Lower lobe of right lung (tissue), 2 donors: ENCODE results near the gene CEP104. TPM values are rescaled to one million over a fixed set of nuclear protein-coding genes. Genes with fewer than 3 reads are reported as not detected.

Source experiments
- ATAC-seq, 2 donors: fragments of 200-7000 bp; cut with Tn5 transposase; one replicate each; pipeline ENCODE4 v1.9.1; 2020 to 2022; ENCODE audit warnings: mild to moderate bottlenecking in 2 of 2, moderate library complexity in 2 of 2
- DNase-seq: peaks from one replicate; pipeline ENCODE4 v3.0.0-alpha.2; 2020
- H3K27ac ChIP-seq: fragments of 200-600 bp; one replicate; pipeline ENCODE4 v1.8.0; 2022
- H3K27me3 ChIP-seq: fragments of 200-600 bp; one replicate; pipeline ENCODE4 v1.8.0; 2022; ENCODE audit warnings: low read depth
- H3K36me3 ChIP-seq: fragments of 200-600 bp; one replicate; pipeline ENCODE4 v1.8.0; 2022; ENCODE audit warnings: mild to moderate bottlenecking
- H3K4me1 ChIP-seq: fragments of 200-600 bp; one replicate; pipeline ENCODE4 v1.8.0; 2022
- H3K4me3 ChIP-seq: fragments of 200-600 bp; one replicate; pipeline ENCODE4 v1.8.0; 2022; ENCODE audit warnings: mild to moderate bottlenecking
- H3K9me3 ChIP-seq: fragments of 200-600 bp; one replicate; pipeline ENCODE4 v1.8.0; 2022
- intact Hi-C: fragments of 100-400 bp; cut with DNase I; formaldehyde crosslinking; loops from one replicate; pipeline ENCODE4 v1.11.0; 2022
- total RNA-seq: library from RNA; stranded (reverse); fragmentation: NEBNext Ultra II Directional; extraction: Animal tissue kit (Norgen Biotek cat#: 25700); gene quantifications from one replicate; pipeline ENCODE4 v1.2.1, GENCODE V29; 2021
- TF ChIP-seq, protein P1 (sequence below): fragments of 200-600 bp; IDR thresholded peaks from one replicate; pipeline ENCODE4 v1.8.0; 2022; ENCODE audit warnings: antibody characterized with exemption, mild to moderate bottlenecking
- donor health status: DM: no; HTN: yes; CAD: no; lungs with severe emphysema.

CEP104 gene
- total RNA-seq, 1 donor from 2014 or later = 53.9 TPM

DNA sequence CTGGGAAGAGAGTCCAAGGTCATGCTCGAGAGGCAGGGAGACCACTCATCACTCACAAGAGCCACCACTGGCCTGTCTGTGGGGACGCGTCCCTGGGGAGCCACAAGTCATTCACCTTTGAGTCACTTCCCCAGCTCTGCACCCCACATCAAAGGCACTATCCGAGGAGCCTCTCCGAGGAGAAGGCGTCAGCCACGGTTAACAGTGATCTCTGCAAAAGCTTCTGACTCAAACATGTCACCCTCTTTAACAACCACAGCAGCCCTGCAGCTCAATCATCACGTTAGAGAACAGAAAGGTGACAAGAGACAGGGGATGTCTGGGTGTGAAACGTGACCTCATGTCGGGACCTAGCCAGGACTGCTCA, 69.7 kb downstream of the CEP104 start:
- Histone ChIP-seq H3K4me1 (no peaks in the 10 kb centered on the region), H3K36me3 (peaks cover 83% of the 10 kb centered on the region), H3K4me3 (no peak overlapping the region), H3K9me3 (no peaks in the 10 kb centered on the region), H3K27ac (no peak overlapping the region), H3K27me3 (no peaks in the 10 kb centered on the region)
- ATAC-seq (no peak), DNase-seq (no peak)
- intact Hi-C loops = no loop called here
- TF ChIP-seq, protein P1, sequence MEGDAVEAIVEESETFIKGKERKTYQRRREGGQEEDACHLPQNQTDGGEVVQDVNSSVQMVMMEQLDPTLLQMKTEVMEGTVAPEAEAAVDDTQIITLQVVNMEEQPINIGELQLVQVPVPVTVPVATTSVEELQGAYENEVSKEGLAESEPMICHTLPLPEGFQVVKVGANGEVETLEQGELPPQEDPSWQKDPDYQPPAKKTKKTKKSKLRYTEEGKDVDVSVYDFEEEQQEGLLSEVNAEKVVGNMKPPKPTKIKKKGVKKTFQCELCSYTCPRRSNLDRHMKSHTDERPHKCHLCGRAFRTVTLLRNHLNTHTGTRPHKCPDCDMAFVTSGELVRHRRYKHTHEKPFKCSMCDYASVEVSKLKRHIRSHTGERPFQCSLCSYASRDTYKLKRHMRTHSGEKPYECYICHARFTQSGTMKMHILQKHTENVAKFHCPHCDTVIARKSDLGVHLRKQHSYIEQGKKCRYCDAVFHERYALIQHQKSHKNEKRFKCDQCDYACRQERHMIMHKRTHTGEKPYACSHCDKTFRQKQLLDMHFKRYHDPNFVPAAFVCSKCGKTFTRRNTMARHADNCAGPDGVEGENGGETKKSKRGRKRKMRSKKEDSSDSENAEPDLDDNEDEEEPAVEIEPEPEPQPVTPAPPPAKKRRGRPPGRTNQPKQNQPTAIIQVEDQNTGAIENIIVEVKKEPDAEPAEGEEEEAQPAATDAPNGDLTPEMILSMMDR = no peak

DNA sequence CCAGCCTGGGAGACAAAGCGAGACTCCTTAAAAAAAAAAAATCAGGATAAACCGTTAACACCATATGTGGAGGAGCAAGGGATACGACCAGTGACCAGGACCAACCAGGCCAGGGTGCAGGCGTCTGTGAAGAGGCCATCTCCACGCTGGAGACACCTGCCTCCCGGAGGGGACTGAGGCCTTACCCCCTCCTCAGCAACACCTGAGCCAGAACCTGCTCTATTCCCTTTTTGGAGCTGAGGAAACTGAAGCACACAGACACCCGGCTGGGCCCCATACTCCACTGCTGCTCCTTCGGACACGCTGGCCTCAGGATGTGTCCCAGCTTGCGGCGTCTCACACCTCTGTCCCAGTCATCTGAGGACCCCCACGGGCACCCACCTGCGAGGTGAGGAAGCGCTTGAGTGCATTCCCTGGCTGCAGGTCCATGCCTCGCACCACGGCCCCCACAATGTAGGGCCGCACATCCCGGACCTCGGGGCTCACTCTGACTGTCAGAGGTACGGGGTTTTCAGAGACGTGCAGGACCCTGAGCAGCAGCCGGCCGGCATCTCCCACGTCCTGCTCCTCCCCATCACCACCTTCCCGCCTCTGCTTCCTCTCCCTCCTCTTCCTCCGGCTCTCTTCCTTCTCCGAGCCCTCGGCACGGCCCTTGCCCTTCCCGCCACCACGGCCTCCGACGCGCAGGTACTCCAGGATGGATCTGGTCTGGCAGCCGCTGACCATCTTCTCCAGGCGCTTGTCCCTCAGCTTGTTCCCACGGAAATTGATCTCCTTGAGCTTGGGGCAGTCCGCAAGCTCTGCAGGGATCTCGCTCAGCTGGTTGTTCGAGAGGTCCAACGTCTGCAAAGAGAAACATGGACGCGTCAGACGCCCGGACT, 70.3 kb downstream of the CEP104 start:
- intact Hi-C loops = no loop called here
- ATAC-seq = no peak
- Histone ChIP-seq H3K27ac (no peak overlapping the region), H3K27me3 (no peaks in the 10 kb centered on the region), H3K4me3 (no peak overlapping the region), H3K36me3 (peaks cover 83% of the 10 kb centered on the region), H3K4me1 (no peaks in the 10 kb centered on the region), H3K9me3 (no peaks in the 10 kb centered on the region)
- DNase-seq = no peak
- TF ChIP-seq, protein P1 = no peak

DNA sequence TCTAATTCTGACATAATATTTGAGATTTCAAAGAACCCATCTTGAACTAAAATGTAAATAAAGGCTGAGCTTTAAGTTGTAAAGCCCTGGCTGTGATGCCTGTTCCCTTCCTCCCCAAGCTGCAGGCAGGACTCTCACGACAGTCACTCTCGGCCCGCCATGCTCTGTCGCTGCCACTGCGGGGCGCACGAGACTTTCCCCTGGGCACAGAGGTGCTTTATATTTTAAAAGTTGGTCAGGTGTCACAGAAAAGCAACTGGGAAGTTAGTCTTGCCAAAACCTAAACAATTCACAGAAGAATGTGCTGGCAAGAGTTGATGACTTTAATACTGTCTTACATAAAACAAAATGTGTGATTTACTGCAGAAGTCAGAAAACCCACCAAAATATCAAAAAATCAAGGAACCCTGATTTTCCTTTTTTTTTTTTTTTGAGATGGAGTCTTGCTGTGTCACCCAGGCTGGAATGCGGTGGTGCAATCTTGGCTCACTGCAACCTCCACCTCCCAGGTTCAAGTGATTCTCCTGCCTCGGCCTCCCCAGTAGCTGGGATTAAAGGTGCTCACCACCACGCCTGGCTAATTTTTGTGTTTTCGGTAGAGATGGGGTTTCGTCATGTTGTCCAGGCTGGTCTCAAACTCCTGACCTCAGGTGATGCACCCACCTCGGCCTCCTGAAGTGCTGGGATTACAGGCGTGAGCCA, 71.4 kb downstream of the CEP104 start:
- TF ChIP-seq, protein P1 = no peak
- Histone ChIP-seq H3K4me1 (no peaks in the 10 kb centered on the region), H3K27ac (no peak overlapping the region), H3K4me3 (no peak overlapping the region), H3K36me3 (peaks cover 92% of the 10 kb centered on the region), H3K27me3 (no peaks in the 10 kb centered on the region), H3K9me3 (no peaks in the 10 kb centered on the region)
- ATAC-seq (no peak), DNase-seq (peak; percentile 31)
- intact Hi-C loops = no loop called here

DNA sequence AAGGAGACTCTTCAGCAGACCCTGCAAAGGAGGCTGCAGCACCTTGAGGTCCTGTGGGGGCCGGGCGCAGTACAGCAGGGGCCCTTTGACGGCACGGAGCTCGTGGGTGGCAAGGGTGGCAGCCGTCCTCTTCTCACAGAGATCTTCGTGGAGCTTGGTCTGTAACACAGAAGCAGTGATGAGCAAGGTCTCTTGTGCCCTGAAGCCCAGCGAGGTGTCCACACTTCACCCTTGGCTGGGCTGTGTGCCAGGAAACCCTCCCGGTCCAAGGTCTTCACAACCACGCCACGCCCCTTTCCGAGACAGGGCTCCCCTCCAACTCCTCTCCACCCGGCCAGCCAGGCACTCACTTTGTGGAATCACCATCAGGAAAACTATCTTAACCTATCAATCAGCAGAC, 72.0 kb downstream of the CEP104 start:
- intact Hi-C loops = no loop called here
- no peaks in the 10 kb centered on the region for H3K9me3 ChIP-seq
- no peak overlapping the region for H3K4me3 ChIP-seq
- ATAC-seq (no peak), DNase-seq (peak; percentile 36)
- no peaks in the 10 kb centered on the region for H3K27me3 ChIP-seq
- peaks cover 92% of the 10 kb centered on the region for H3K36me3 ChIP-seq
- TF ChIP-seq, protein P1 = no peak
- H3K27ac ChIP-seq = no peak overlapping the region
- H3K4me1 ChIP-seq = no peaks in the 10 kb centered on the region

DNA sequence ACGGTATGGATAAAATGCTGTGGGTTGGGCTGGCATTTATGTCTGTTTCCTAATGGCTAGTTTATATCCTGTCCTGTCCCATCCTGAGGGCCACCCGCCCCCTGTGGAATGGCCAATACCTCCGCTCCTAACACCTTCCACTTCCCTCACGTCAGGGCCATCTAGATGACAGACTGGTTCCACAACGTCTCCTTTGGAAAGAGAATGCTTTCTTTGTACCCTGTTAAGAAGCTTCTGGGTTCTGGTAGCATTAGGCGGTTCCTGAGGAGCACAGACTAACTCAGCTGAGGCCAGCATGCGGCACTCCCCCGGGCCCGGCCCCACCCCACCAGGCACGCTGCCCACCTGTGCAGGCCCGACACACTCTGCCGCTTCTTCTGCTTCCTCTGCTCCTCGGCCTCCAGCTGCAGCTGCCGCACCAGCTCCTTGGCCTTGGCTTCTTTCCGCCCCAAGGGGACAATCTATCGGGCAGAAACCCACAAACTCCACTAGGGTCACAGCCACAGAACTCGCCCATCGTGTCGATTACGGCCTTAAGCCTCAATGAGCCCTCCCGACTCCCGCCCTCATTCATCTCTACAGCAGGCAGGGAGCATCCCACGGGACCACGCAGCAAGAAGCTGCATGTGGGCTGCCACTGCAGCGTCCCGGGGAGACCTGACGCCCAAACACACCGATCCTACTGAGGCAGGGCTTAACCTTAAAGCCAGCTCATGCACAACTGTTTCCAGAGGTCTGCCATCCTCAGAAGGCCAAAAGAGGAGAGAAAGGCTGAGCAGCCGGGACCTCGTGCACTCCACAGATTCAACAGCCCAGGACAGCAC, 73.1 kb downstream of the CEP104 start:
- Histone ChIP-seq H3K4me3 (no peak overlapping the region), H3K9me3 (no peaks in the 10 kb centered on the region), H3K4me1 (no peaks in the 10 kb centered on the region), H3K36me3 (peaks cover 97% of the 10 kb centered on the region), H3K27me3 (no peaks in the 10 kb centered on the region), H3K27ac (no peak overlapping the region)
- DNase-seq (peak; percentile 26), ATAC-seq (no peak)
- TF ChIP-seq, protein P1 = no peak
- intact Hi-C loops = no loop called here
